K562 treated with DMSO at 1 percent for 24 hours (cell line): ENCODE data around the gene SH3GLB1. TPM values are rescaled to one million over a fixed set of nuclear protein-coding genes. Genes with fewer than 3 reads are reported as not detected.

Experiments
- total RNA-seq: library from RNA; unstranded; fragments of 300-600 nt; gene quantifications from 2 replicates; pipeline ENCODE4 v1.2.3, GENCODE V29; 2022; ENCODE audit warnings: low read depth; ENCODE audit not compliant: insufficient read depth

The SH3GLB1 gene
- 13.4 and 16.4 TPM in 2 replicates for total RNA-seq

GRCh38 chr1:86704458-86704971 is at the start of gene SH3GLB1:
TSS of gene SH3GLB1 (plus strand) at chr1:86704576. CDS start at chr1:86704900, 324 bp downstream.

Other genes starting within 250 kb of the SH3GLB1 start
- gene CLCA1, start 235.6 kb upstream of the SH3GLB1 start, total RNA-seq = 0.89 and 1.5 TPM in 2 replicates
- gene CLCA4, start 157.5 kb upstream of the SH3GLB1 start, total RNA-seq = not detected in 2 replicates
- 96.8 and 115 TPM in 2 replicates for gene SELENOF, start 209.6 kb downstream of the SH3GLB1 start, total RNA-seq
- gene HS2ST1, start 210.1 kb downstream of the SH3GLB1 start, total RNA-seq = 17.8 and 19.6 TPM in 2 replicates